HEK293 (cell line): ENCODE measurements around the gene KLK4.

ENCODE experiments used
- PRDM1 ChIP-seq: fragments of 450-650 bp; formaldehyde crosslinking; IDR thresholded peaks from 2 replicates; pipeline ENCODE4; 2016; ENCODE audit warnings: missing biosample characterization, missing genetic modification characterization
- SP3 ChIP-seq: fragments of 450-650 bp; formaldehyde crosslinking; IDR thresholded peaks from 2 replicates; pipeline ENCODE4 v1.5.1; 2016; ENCODE audit warnings: missing biosample characterization, missing genetic modification characterization
- YY1 ChIP-seq: fragments of 450-650 bp; formaldehyde crosslinking; IDR thresholded peaks from 2 replicates; pipeline ENCODE4 v1.5.1; 2018; ENCODE audit warnings: missing biosample characterization, missing genetic modification characterization
- ZBTB10 ChIP-seq: fragments of 450-650 bp; formaldehyde crosslinking; IDR thresholded peaks from 2 replicates; pipeline ENCODE4 v1.5.1; 2016; ENCODE audit warnings: missing biosample characterization, missing genetic modification characterization
- ZFP69B ChIP-seq: fragments of 450-650 bp; formaldehyde crosslinking; IDR thresholded peaks from 2 replicates; pipeline ENCODE4 v1.5.1; 2016; ENCODE audit warnings: missing biosample characterization, missing genetic modification characterization
- ZNF174 ChIP-seq: fragments of 450-650 bp; formaldehyde crosslinking; IDR thresholded peaks from 2 replicates; pipeline ENCODE4 v1.5.0; 2017; ENCODE audit warnings: missing biosample characterization, mild to moderate bottlenecking, missing genetic modification characterization
- ZNF19 ChIP-seq: fragments of 450-650 bp; formaldehyde crosslinking; IDR thresholded peaks from 2 replicates; pipeline ENCODE4; 2016; ENCODE audit warnings: missing biosample characterization, missing genetic modification characterization, low read depth
- ZNF280D ChIP-seq: fragments of 450-650 bp; formaldehyde crosslinking; IDR thresholded peaks from 2 replicates; pipeline ENCODE4 v1.5.1; 2016; ENCODE audit warnings: missing biosample characterization, missing genetic modification characterization
- ZNF341 ChIP-seq: fragments of 450-650 bp; formaldehyde crosslinking; IDR thresholded peaks from 2 replicates; pipeline ENCODE4; 2016; ENCODE audit warnings: low read depth, missing biosample characterization, missing genetic modification characterization
- ZNF391 ChIP-seq: fragments of 450-650 bp; formaldehyde crosslinking; IDR thresholded peaks from 2 replicates; pipeline ENCODE4 v1.5.1; 2016; ENCODE audit warnings: low read depth, missing biosample characterization, missing genetic modification characterization, borderline replicate concordance
- ZNF48 ChIP-seq: fragments of 450-650 bp; formaldehyde crosslinking; IDR thresholded peaks from 2 replicates; pipeline ENCODE4 v1.5.1; 2016; ENCODE audit warnings: missing biosample characterization, missing genetic modification characterization
- ZNF621 ChIP-seq: fragments of 450-650 bp; formaldehyde crosslinking; IDR thresholded peaks from 2 replicates; pipeline ENCODE4 v1.5.1; 2017; ENCODE audit warnings: missing biosample characterization, missing genetic modification characterization
- ZNF670 ChIP-seq: fragments of 450-650 bp; formaldehyde crosslinking; IDR thresholded peaks from 2 replicates; pipeline ENCODE4 v1.5.1; 2016; ENCODE audit warnings: missing biosample characterization, missing genetic modification characterization, low read depth
- ZNF692 ChIP-seq: fragments of 450-650 bp; formaldehyde crosslinking; IDR thresholded peaks from 2 replicates; pipeline ENCODE4 v1.5.1; 2016; ENCODE audit warnings: missing biosample characterization, missing genetic modification characterization
- ZNF768 ChIP-seq: fragments of 450-650 bp; formaldehyde crosslinking; IDR thresholded peaks from 2 replicates; pipeline ENCODE4 v1.5.1; 2018; ENCODE audit warnings: missing biosample characterization, mild to moderate bottlenecking, missing genetic modification characterization
- TF ChIP-seq, protein P1 (sequence below): fragments of 450-650 bp; formaldehyde crosslinking; IDR thresholded peaks from 2 replicates; pipeline ENCODE4 v1.5.1; 2016; ENCODE audit warnings: missing biosample characterization, missing genetic modification characterization
- TF ChIP-seq, protein P2 (sequence below): fragments of 450-650 bp; formaldehyde crosslinking; IDR thresholded peaks from 2 replicates; pipeline ENCODE4 v1.5.1; 2016; ENCODE audit warnings: missing biosample characterization, missing genetic modification characterization
- TF ChIP-seq, protein P3 (sequence below): fragments of 450-650 bp; formaldehyde crosslinking; IDR thresholded peaks from 2 replicates; pipeline ENCODE4 v1.5.1; 2016; ENCODE audit warnings: missing biosample characterization, missing genetic modification characterization
- TF ChIP-seq, protein P4 (sequence below): fragments of 450-650 bp; formaldehyde crosslinking; IDR thresholded peaks from 2 replicates; pipeline ENCODE4 v1.5.1; 2016; ENCODE audit warnings: missing biosample characterization, missing genetic modification characterization, borderline replicate concordance

KLK4 gene

GRCh38 chr19:50922317-50922853, 11.2 kb upstream of the KLK4 start (continued):
- TF ChIP-seq ZNF174 (tag by site-specific recombination) (no peak), YY1 (tag by site-specific recombination) (no peak), ZNF391 (tag by site-specific recombination) (no peak), ZFP69B (tag by site-specific recombination) (peak; percentile 98), ZNF280D (tag by site-specific recombination) (no peak), ZNF692 (tag by site-specific recombination) (peak; percentile 98), ZNF670 (tag by site-specific recombination) (no peak), PRDM1 (tag by site-specific recombination) (no peak), SP3 (tag by site-specific recombination) (no peak), ZNF768 (tag by site-specific recombination) (no peak), ZNF621 (tag by site-specific recombination) (no peak), ZNF48 (tag by site-specific recombination) (no peak), ZNF341 (no peak), ZBTB10 (tag by site-specific recombination) (no peak), ZNF19 (tag by site-specific recombination) (no peak)
- TF ChIP-seq, protein P1, sequence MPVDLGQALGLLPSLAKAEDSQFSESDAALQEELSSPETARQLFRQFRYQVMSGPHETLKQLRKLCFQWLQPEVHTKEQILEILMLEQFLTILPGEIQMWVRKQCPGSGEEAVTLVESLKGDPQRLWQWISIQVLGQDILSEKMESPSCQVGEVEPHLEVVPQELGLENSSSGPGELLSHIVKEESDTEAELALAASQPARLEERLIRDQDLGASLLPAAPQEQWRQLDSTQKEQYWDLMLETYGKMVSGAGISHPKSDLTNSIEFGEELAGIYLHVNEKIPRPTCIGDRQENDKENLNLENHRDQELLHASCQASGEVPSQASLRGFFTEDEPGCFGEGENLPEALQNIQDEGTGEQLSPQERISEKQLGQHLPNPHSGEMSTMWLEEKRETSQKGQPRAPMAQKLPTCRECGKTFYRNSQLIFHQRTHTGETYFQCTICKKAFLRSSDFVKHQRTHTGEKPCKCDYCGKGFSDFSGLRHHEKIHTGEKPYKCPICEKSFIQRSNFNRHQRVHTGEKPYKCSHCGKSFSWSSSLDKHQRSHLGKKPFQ (tag by site-specific recombination), result no peak
- TF ChIP-seq, protein P2, sequence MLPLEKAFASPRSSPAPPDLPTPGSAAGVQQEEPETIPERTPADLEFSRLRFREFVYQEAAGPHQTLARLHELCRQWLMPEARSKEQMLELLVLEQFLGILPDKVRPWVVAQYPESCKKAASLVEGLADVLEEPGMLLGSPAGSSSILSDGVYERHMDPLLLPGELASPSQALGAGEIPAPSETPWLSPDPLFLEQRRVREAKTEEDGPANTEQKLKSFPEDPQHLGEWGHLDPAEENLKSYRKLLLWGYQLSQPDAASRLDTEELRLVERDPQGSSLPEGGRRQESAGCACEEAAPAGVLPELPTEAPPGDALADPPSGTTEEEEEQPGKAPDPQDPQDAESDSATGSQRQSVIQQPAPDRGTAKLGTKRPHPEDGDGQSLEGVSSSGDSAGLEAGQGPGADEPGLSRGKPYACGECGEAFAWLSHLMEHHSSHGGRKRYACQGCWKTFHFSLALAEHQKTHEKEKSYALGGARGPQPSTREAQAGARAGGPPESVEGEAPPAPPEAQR, result no peak
- TF ChIP-seq, protein P3, sequence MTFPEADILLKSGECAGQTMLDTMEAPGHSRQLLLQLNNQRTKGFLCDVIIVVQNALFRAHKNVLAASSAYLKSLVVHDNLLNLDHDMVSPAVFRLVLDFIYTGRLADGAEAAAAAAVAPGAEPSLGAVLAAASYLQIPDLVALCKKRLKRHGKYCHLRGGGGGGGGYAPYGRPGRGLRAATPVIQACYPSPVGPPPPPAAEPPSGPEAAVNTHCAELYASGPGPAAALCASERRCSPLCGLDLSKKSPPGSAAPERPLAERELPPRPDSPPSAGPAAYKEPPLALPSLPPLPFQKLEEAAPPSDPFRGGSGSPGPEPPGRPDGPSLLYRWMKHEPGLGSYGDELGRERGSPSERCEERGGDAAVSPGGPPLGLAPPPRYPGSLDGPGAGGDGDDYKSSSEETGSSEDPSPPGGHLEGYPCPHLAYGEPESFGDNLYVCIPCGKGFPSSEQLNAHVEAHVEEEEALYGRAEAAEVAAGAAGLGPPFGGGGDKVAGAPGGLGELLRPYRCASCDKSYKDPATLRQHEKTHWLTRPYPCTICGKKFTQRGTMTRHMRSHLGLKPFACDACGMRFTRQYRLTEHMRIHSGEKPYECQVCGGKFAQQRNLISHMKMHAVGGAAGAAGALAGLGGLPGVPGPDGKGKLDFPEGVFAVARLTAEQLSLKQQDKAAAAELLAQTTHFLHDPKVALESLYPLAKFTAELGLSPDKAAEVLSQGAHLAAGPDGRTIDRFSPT, result no peak
- TF ChIP-seq, protein P4, sequence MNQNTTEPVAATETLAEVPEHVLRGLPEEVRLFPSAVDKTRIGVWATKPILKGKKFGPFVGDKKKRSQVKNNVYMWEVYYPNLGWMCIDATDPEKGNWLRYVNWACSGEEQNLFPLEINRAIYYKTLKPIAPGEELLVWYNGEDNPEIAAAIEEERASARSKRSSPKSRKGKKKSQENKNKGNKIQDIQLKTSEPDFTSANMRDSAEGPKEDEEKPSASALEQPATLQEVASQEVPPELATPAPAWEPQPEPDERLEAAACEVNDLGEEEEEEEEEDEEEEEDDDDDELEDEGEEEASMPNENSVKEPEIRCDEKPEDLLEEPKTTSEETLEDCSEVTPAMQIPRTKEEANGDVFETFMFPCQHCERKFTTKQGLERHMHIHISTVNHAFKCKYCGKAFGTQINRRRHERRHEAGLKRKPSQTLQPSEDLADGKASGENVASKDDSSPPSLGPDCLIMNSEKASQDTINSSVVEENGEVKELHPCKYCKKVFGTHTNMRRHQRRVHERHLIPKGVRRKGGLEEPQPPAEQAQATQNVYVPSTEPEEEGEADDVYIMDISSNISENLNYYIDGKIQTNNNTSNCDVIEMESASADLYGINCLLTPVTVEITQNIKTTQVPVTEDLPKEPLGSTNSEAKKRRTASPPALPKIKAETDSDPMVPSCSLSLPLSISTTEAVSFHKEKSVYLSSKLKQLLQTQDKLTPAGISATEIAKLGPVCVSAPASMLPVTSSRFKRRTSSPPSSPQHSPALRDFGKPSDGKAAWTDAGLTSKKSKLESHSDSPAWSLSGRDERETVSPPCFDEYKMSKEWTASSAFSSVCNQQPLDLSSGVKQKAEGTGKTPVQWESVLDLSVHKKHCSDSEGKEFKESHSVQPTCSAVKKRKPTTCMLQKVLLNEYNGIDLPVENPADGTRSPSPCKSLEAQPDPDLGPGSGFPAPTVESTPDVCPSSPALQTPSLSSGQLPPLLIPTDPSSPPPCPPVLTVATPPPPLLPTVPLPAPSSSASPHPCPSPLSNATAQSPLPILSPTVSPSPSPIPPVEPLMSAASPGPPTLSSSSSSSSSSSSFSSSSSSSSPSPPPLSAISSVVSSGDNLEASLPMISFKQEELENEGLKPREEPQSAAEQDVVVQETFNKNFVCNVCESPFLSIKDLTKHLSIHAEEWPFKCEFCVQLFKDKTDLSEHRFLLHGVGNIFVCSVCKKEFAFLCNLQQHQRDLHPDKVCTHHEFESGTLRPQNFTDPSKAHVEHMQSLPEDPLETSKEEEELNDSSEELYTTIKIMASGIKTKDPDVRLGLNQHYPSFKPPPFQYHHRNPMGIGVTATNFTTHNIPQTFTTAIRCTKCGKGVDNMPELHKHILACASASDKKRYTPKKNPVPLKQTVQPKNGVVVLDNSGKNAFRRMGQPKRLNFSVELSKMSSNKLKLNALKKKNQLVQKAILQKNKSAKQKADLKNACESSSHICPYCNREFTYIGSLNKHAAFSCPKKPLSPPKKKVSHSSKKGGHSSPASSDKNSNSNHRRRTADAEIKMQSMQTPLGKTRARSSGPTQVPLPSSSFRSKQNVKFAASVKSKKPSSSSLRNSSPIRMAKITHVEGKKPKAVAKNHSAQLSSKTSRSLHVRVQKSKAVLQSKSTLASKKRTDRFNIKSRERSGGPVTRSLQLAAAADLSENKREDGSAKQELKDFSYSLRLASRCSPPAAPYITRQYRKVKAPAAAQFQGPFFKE (tag by site-specific recombination), result no peak
